K562 (cell line): Measurements from ENCODE around the gene CEND1. TPM values are rescaled to one million over a fixed set of nuclear protein-coding genes. Genes with fewer than 3 reads are reported as not detected.

Experiments used
- DMBX1 ChIP-seq: fragments of 250-450 bp; sonication (Bioruptor Pico); IDR thresholded peaks from 2 replicates; pipeline ENCODE4 v1.8.0; 2022; ENCODE audit warnings: inconsistent platforms, mild to moderate bottlenecking, moderate library complexity, borderline replicate concordance
- FIP1L1 ChIP-seq: fragments of 200-400 bp; formaldehyde crosslinking; IDR thresholded peaks from 2 replicates; pipeline ENCODE4 v1.6.1; 2018; ENCODE audit warnings: mild to moderate bottlenecking, low read depth, low read length; ENCODE audit not compliant: poor library complexity, severe bottlenecking
- MGA ChIP-seq: fragments of 450-650 bp; IDR thresholded peaks from 2 replicates; pipeline ENCODE4 v1.6.1; 2016; ENCODE audit warnings: mild to moderate bottlenecking, moderate library complexity
- SMAD4 ChIP-seq: fragments of 250-450 bp; sonication (Bioruptor Pico); conservative IDR thresholded peaks from 2 replicates; pipeline ENCODE4 v1.8.0; 2021; ENCODE audit warnings: inconsistent platforms, mild to moderate bottlenecking, moderate library complexity
- TFAP4 ChIP-seq: sonication (generic); formaldehyde crosslinking; IDR thresholded peaks from 2 replicates; pipeline ENCODE4 v1.8.0; 2022; ENCODE audit warnings: missing genetic modification reagents, mild to moderate bottlenecking, moderate library complexity, borderline replicate concordance
- ZKSCAN1 ChIP-seq: fragments of 150-350 bp; IDR thresholded peaks from 2 replicates; pipeline ENCODE4 v1.6.1; 2016; ENCODE audit warnings: low read depth, low read length
- polyA plus RNA-seq, 8 experiments: library from polyadenylated mRNA; depleted of rRNA in 4 of 8; stranded (reverse) in 5 of 8; unstranded in 3 of 8; fragments of >200 nt; fragmentation: Nextera tagmentation in 2 of 8; fragmentation: Illumina TruSeq in 1 of 8; extraction: Ambion mirVana in 2 of 8; extraction: Trizol in 1 of 8; gene quantifications; 2 replicates each; pipeline versions ENCODE4 v1.2.1 to v1.2.3, GENCODE V29; 2011 to 2014; ENCODE audit warnings: inconsistent platforms in 1 of 8, missing spikeins in 1 of 8
- total RNA-seq, 7 experiments: library from RNA; depleted of rRNA in 6 of 7; stranded (reverse); fragments of >200 nt in 6 of 7; fragmentation: Illumina TruSeq in 2 of 7; extraction: Trizol in 2 of 7; gene quantifications; 2 replicates each; pipeline versions ENCODE4 v1.2.1 to v1.2.3, GENCODE V29; 2011 to 2021; ENCODE audit warnings: low replicate concordance in 1 of 7

Gene CEND1
- total and polyA plus RNA-seq, 9 of the 15 experiments (the other 6 are each of a cell fraction or from before 2014, with no cell fraction given): 0.13 to 0.18 (median 0.16) TPM; not detected in 6

GRCh38 chr11:798093-798713 is 8.3 kb upstream of the CEND1 start, which contains the start of gene SLC25A22 (continued):
- TF ChIP-seq MGA (no peak), TFAP4 (CRISPR knock-in tag) (0 out of 2 replicates have a peak, but pooled peaks have one; percentile 6), ZKSCAN1 (no peak), DMBX1 (CRISPR knock-in tag) (no peak), FIP1L1 (peak; percentile 30), SMAD4 (CRISPR knock-in tag) (peak; percentile 53; the same call in 1 of the 2 replicates)
